ENCODE results near the gene SEPTIN3. TPM values are rescaled to one million over a fixed set of nuclear protein-coding genes. Genes with fewer than 3 reads are reported as not detected.
A peak's percentile ranks its signal among the peaks of the same experiment; 100 is the strongest.

SEPTIN3 gene
- total and polyA plus RNA-seq, 2 of the 8 experiments (the other 6 are each of a cell fraction or from before 2014, with no cell fraction given): 38.9 to 52.9 TPM

DNA sequence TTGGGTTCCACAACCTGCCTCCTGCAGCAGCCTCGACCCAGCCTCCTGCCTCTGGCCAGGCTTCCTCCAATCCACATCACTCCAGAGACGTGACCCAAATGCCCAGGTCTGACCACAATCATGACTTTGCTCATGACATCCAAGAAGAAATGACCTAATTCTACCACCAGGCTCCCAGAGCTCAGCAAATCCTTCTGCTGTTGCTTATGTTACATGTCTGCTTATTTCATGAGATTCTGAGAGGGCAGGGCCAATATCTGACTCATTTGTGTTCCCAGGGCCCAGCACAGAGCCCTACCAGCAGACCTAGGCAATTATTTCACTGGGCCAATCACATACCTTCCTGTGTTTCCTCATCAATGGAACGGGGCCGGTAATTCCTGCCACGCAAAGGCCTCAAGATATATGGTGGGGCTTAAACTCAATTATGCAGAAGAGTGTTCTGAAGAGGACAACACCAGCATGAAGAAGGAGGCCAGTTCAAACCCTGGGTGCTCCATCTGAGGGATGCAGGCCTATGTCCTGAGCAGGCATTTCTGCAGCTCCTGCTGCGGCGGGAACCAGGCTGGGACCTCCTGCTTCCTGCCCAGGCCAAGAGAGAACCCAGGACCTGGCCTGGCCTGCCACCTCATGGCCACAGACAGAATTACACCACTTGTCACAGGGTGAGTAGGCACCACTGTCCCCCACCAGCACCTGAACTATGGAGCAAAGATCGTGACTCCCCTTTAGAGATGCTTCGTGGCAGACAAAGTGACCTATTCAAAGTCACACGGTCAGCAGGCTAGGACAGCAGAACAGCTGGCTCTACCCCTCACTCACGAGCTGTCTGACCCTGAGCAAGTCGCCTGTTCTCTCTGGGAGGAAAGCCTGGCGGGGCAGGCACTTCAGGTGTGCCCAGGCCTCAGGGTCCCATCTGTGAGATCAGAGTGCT, 28.1 kb upstream of the SEPTIN3 start:
- Histone ChIP-seq H2BK5ac (ENCODE audit: low read depth, low read length) (no peak overlapping the region), H3K23ac (ENCODE audit: insufficient read length) (no peak overlapping the region), H4K91ac (replicated peaks; ENCODE audit: insufficient read length, low read length) (no peak overlapping the region), H2BK20ac (ENCODE audit: low read length) (no peak overlapping the region), H3K9ac (replicated peaks in 1 of 4; ENCODE audit: extremely low read depth in 1 of 4, low read depth in 3 of 4, low read length in 3 of 4) (no peak overlapping the region; a peak in 1 of 7 replicates), H3K23me2 (ENCODE audit: low read depth, low read length) (peaks cover 4% of the 10 kb centered on the region; the same call in 1 of the 2 replicates), H3K27me3 (replicated peaks in 1 of 4; ENCODE audit: control insufficient read depth in 3 of 4, extremely low read depth in 1 of 4, insufficient read depth in 3 of 4, low read length in 3 of 4) (no peaks in the 10 kb centered on the region), H3K14ac (ENCODE audit: insufficient read length) (no peak overlapping the region), H2BK12ac (ENCODE audit: low read depth, low read length) (no peak overlapping the region), H2BK15ac (ENCODE audit: low read length) (no peak overlapping the region), H3K4ac (replicated peaks; ENCODE audit: insufficient read length, low read depth, low read length) (no peak overlapping the region), H4K5ac (ENCODE audit: insufficient read length, low read depth, low read length) (no peak overlapping the region), H3K9me3 (ENCODE audit: insufficient read depth in 2 of 2, low read depth in 1 of 2, low read length in 1 of 2) (no peaks in the 10 kb centered on the region), H4K8ac (ENCODE audit: extremely low read depth, insufficient read depth, low read length) (0 out of 2 replicates have a peak overlapping the region, but pooled peaks have one; percentile 52), H3K18ac (ENCODE audit: extremely low read depth, low read length) (no peak overlapping the region; the same call in 1 of the 2 replicates), H3K4me3 (ENCODE audit: extremely low read depth in 1 of 4, insufficient read depth in 2 of 4, low read depth in 3 of 4, low read length in 4 of 4) (no peak overlapping the region), H2AFZ (ENCODE audit: low read length) (no peak overlapping the region), H2AK5ac (ENCODE audit: low read depth, low read length) (no peak overlapping the region), H3K27ac (ENCODE audit: low read depth, low read length) (no peak overlapping the region), H3K36me3 (ENCODE audit: control insufficient read depth in 2 of 4, insufficient read depth in 4 of 4, low read length in 3 of 4) (peaks cover 27 to 56% (median 46%) of the 10 kb centered on the region in 4 experiments), H3K4me2 (ENCODE audit: insufficient read depth in 1 of 2, low read depth in 2 of 2, low read length in 2 of 2) (no peak overlapping the region), H2BK120ac (replicated peaks; ENCODE audit: low read depth, low read length) (no peak overlapping the region), H3K79me1 (ENCODE audit: low read depth, low read length) (peaks cover 9% of the 10 kb centered on the region), H3K79me2 (ENCODE audit: control insufficient read depth in 1 of 2, insufficient read depth in 2 of 2, low read length in 2 of 2) (peaks cover 0 to 8% of the 10 kb centered on the region in 2 experiments; a peak in 1 of 4 replicates), H3K56ac (replicated peaks; ENCODE audit: insufficient read length, low read depth, low read length) (no peak overlapping the region), H3K4me1 (replicated peaks in 1 of 4; ENCODE audit: control insufficient read depth in 3 of 4, insufficient read depth in 4 of 4, low read length in 3 of 4) (peaks cover 4 to 7% (median 5%) of the 10 kb centered on the region in 4 experiments), H4K20me1 (replicated peaks in 1 of 2; ENCODE audit: control insufficient read depth in 1 of 2, insufficient read depth in 2 of 2, low read length in 2 of 2) (peaks cover 11 to 21% of the 10 kb centered on the region in 2 experiments)
- FAIRE-seq (peak; percentile 94), DNase-seq (ENCODE audit: low read depth in 1 of 2, low spot score in 2 of 2) (peak in 1 of 2 experiments; percentile 95)
- ChIA-PET CTCF (ENCODE audit: partially characterized antibody) (interaction anchor here (0.6 to 6.3 kb wide), 43 partner anchors 8 to 661 kb away, joined by 3 to 77 read pairs (median 4); partner anchors contain the start of genes SMIM45 and TNFRSF13C), POLR2A (ENCODE audit: partially characterized antibody) (interaction anchor here (1.0 to 2.0 kb wide), 5 partner anchors 13 to 32 kb away, joined by 3 to 17 read pairs (median 4); partner anchors contain the start of gene TNFRSF13C)
- 73% methylated on average over 13 of the region's 13 CpGs; no CpG with 5 or more reads in 1 of the 2 experiments for WGBS, 2 experiments (ENCODE audit: extremely low coverage in 1 of 2, insufficient coverage in 1 of 2, insufficient read length in 1 of 2, insufficient replicate concordance in 2 of 2, low coverage in 1 of 2, low lambda C conversion rate in 2 of 2, missing lambda C conversion rate in 1 of 2)
- peak; percentile 72; the same call in 1 of the 2 replicates for TF ChIP-seq GABPA (IDR thresholded peaks at IDR 0.05; ENCODE audit: borderline replicate concordance, insufficient read depth, low read length)
- TF ChIP-seq BACH1 (IDR thresholded peaks at IDR 0.05; ENCODE audit: low read length): no peak
- TF ChIP-seq RXRA (IDR thresholded peaks at IDR 0.05; ENCODE audit: insufficient read depth, low read depth, low read length): no peak
- TF ChIP-seq PHF8 (conservative IDR thresholded peaks at IDR 0.05; ENCODE audit: low read depth, low read length): no peak
- TF ChIP-seq TEAD4 (IDR thresholded peaks at IDR 0.05; ENCODE audit: low read depth, low read length): no peak
- TF ChIP-seq, protein P1, sequence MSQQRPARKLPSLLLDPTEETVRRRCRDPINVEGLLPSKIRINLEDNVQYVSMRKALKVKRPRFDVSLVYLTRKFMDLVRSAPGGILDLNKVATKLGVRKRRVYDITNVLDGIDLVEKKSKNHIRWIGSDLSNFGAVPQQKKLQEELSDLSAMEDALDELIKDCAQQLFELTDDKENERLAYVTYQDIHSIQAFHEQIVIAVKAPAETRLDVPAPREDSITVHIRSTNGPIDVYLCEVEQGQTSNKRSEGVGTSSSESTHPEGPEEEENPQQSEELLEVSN (IDR thresholded peaks at IDR 0.05): 0 out of 2 replicates have a peak, but pooled peaks have one; percentile 51
- TF ChIP-seq, protein P2, sequence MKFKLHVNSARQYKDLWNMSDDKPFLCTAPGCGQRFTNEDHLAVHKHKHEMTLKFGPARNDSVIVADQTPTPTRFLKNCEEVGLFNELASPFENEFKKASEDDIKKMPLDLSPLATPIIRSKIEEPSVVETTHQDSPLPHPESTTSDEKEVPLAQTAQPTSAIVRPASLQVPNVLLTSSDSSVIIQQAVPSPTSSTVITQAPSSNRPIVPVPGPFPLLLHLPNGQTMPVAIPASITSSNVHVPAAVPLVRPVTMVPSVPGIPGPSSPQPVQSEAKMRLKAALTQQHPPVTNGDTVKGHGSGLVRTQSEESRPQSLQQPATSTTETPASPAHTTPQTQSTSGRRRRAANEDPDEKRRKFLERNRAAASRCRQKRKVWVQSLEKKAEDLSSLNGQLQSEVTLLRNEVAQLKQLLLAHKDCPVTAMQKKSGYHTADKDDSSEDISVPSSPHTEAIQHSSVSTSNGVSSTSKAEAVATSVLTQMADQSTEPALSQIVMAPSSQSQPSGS (IDR thresholded peaks at IDR 0.05; ENCODE audit: low read length): no peak
